ENCODE results near the gene XRCC4.

Gene XRCC4

GRCh38 chr5:83299353-83299752 lies 222.0 kb downstream of the XRCC4 start:
- Histone ChIP-seq H3K4me3 (no peak overlapping the region), H3K27ac (no peak overlapping the region)
- no peak for DNase-seq (ENCODE audit: low spot score)
- no peak for TF ChIP-seq CTCF (IDR thresholded peaks at IDR 0.05)

- Histone ChIP-seq H3K4me3 (peak overlapping the region; percentile 10), H3K27ac (peak overlapping the region; percentile 20 to 80)
- no peak for TF ChIP-seq CTCF (IDR thresholded peaks at IDR 0.05)
- DNase-seq (ENCODE audit: low spot score): peak; percentile 77
Observed at GRCh38 chr5:83306572-83307241, 229.4 kb downstream of the XRCC4 start.

GRCh38 chr5:83312663-83313062 lies 235.3 kb downstream of the XRCC4 start:
- TF ChIP-seq CTCF (IDR thresholded peaks at IDR 0.05): no peak
- H3K4me3 ChIP-seq: no peak overlapping the region
- H3K27ac ChIP-seq: no peak overlapping the region
- DNase-seq (ENCODE audit: low spot score): no peak

GRCh38 chr5:83313436-83313835 lies 236.1 kb downstream of the XRCC4 start:
- DNase-seq (ENCODE audit: low spot score): no peak
- Histone ChIP-seq H3K4me3 (no peak overlapping the region), H3K27ac (peak overlapping the region in 1 of 2 donors; percentile 23)
- TF ChIP-seq CTCF (IDR thresholded peaks at IDR 0.05): no peak

- no peak overlapping the region for H3K4me3 ChIP-seq
- no peak for DNase-seq (ENCODE audit: low spot score)
- no peak for TF ChIP-seq CTCF (IDR thresholded peaks at IDR 0.05)
- no peak overlapping the region for H3K27ac ChIP-seq
Observed at GRCh38 chr5:83321483-83322055, 244.2 kb downstream of the XRCC4 start.

GRCh38 chr5:83322273-83322924 lies 245.1 kb downstream of the XRCC4 start:
- Histone ChIP-seq H3K4me3 (no peak overlapping the region), H3K27ac (no peak overlapping the region)
- DNase-seq (ENCODE audit: low spot score): no peak
- TF ChIP-seq CTCF (IDR thresholded peaks at IDR 0.05): no peak
